AG09309 (cell line): ENCODE data around the gene PARP6.
A peak's percentile ranks its signal among the peaks of the same experiment; 100 is the strongest.

Experiments
- DNase-seq: peaks from one replicate; pipeline ENCODE4 v3.0.0-alpha.2; 2010; ENCODE audit warnings: low read depth
- H3K4me3 ChIP-seq: 2 replicates; pipeline ENCODE4 v1.5.1; 2011; ENCODE audit warnings: mild to moderate bottlenecking, low read depth, low read length, moderate library complexity; ENCODE audit not compliant: control insufficient read depth
- CTCF ChIP-seq: IDR thresholded peaks from 2 replicates; pipeline ENCODE4 v1.5.1; 2011; ENCODE audit warnings: mild to moderate bottlenecking, low read depth, low read length, inconsistent platforms; ENCODE audit not compliant: insufficient read depth, control insufficient read depth; ENCODE audit errors: missing control alignments

The PARP6 gene, protein sequence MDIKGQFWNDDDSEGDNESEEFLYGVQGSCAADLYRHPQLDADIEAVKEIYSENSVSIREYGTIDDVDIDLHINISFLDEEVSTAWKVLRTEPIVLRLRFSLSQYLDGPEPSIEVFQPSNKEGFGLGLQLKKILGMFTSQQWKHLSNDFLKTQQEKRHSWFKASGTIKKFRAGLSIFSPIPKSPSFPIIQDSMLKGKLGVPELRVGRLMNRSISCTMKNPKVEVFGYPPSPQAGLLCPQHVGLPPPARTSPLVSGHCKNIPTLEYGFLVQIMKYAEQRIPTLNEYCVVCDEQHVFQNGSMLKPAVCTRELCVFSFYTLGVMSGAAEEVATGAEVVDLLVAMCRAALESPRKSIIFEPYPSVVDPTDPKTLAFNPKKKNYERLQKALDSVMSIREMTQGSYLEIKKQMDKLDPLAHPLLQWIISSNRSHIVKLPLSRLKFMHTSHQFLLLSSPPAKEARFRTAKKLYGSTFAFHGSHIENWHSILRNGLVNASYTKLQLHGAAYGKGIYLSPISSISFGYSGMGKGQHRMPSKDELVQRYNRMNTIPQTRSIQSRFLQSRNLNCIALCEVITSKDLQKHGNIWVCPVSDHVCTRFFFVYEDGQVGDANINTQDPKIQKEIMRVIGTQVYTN

GRCh38 chr15:72272213-72272996, at the start of gene PARP6:
Gene PARP6 (minus strand): TSS chr15:72272554. CDS start chr15:72267477, 5,077 bp downstream.
- peak; percentile 73 for TF ChIP-seq CTCF
- DNase-seq = peak; percentile 90
- H3K4me3 ChIP-seq = peak within 1 kb of the TSS; percentile 66

- DNase-seq = no peak
- H3K4me3 ChIP-seq = peak within 1 kb of the TSS; percentile 46
- TF ChIP-seq CTCF = no peak
Observed at GRCh38 chr15:72319985-72320671, 47.8 kb upstream of the PARP6 start, which contains the start of gene CELF6. Gene CELF6 (minus strand): TSS chr15:72320157. CDS start chr15:72319874, 283 bp downstream.

DNA sequence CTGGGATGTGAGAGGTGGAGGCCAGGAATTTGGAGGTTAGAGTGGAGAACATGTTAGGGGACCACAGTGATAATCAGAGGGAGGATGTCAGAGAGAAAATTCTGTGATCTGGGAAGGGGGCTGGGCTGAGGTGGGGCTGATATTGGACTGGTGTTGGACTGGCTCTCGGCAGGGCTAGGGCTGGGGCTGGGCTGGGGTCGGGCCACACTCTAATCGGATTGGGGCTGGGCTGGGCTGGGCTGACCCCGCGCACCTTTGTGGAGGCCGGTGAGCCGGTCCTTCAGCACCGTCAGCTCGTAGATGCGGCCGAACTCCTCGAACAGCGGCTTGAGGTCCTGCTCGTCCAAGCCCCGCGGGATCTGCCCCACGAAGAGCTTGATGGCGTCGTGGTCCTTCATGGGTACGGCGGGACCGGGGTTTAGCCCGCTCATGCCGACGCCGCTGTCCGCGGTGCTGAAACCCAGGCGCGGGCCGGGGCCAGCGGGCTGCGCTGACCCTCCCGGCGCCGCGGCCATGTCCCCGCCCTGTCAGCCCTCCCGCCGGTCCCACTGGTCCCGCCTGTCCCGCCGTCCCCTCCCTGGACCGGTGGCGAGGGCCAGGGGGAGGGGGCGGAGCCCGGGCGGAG, 47.1 kb upstream of the PARP6 start:
- no peak for TF ChIP-seq CTCF
- DNase-seq = no peak
- peak overlapping the region; percentile 46 for H3K4me3 ChIP-seq

DNA sequence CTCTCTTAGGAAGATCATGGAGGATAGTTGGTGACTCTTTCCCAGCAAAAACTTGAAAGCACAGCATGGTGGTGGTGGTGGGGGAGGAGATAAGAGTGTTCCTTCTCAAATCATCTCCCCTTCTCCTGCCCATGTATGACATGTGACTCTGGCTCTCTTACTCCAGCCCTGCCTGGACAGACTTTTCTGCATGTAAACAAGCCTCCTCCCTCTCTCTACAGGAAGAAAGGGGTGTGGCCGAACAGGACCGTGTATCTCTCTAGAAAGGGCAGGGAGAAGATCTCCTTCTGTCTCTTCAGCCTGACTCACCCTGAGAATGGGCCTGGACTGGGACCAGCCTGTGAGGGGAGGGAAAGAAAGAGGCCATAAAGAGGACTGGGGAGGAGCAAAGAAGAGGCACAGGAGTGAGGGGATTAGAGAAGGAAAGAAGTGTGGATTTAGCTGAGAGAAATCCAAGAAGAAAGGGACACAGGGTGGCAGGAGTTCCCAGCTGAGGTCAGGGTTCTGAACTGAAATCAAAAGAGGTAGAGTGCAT, 46.1 kb upstream of the PARP6 start:
- no peak overlapping the region for H3K4me3 ChIP-seq
- TF ChIP-seq CTCF = no peak
- no peak for DNase-seq

DNA sequence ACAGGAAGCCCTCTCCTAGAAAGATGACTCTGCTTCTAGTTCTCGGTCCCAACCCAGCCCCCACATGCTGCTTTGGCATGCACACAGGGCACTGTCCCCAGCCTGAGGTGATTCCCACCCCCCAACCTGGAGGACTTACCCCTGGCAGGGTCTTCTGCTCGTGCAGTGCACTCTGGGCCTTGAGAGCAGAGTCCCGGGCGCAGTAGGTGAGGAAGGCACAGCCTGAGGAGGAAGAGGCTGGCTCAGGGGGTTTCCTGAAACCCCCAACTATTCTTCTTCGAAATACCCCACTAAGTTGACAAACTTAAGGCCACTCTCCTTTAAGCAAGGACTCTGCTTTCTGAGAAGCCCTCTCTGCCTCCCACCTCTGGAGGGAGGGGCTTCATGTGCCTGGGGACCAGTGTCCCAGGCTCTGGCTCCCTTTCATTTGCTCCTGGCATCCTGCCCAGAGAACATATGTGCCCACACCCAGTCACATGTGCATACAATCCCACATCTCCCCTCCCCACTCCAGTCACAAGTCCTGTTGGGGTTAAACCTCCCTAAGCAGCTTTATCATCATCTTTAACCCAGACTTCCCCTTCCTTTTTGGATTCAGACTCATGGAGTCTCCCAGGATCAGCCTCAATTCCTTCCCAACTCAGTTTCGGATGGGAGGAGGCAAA, 43.5 kb upstream of the PARP6 start:
- no peak for TF ChIP-seq CTCF
- no peak overlapping the region for H3K4me3 ChIP-seq
- DNase-seq = no peak
